ENCODE results near the gene TRIP6.

GRCh38 chr7:100873599-100874299 is 6.6 kb downstream of the TRIP6 start:
- TF ChIP-seq CTCF (IDR thresholded peaks at IDR 0.05), result no peak
- no peak for TF ChIP-seq POLR2A (IDR thresholded peaks at IDR 0.05; ENCODE audit: low read depth)
- TF ChIP-seq POLR2AphosphoS5 (IDR thresholded peaks at IDR 0.05), result no peak

All from esophagus muscularis mucosa (tissue), 3 donors.